ENCODE results near the gene KLHL41. TPM values are rescaled to one million over a fixed set of nuclear protein-coding genes. Genes with fewer than 3 reads are reported as not detected.

The KLHL41 gene
- total and polyA plus RNA-seq, 8 donors, result 0.37 to 3.7 (median 1.5) TPM; not detected in 4

GRCh38 chr2:169520896-169521295 is 11.4 kb downstream of the KLHL41 start:
- H3K9me3 ChIP-seq, result no peaks in the 10 kb centered on the region
- no peaks in the 10 kb centered on the region for H3K27me3 ChIP-seq
- no peak overlapping the region for H3K4me3 ChIP-seq
- intact Hi-C loops (cut with DNase I; ENCODE audit: low total_unique reads), result no loop called here
- H3K36me3 ChIP-seq, result peaks cover 0 to 19% (median 10%) of the 10 kb centered on the region in 4 donors
- no peak overlapping the region for H3K27ac ChIP-seq
- H3K4me1 ChIP-seq, result no peaks in the 10 kb centered on the region
- DNase-seq, result no peak
- no peak for TF ChIP-seq EP300 (IDR thresholded peaks at IDR 0.05)
- no peak for TF ChIP-seq POLR2AphosphoS5 (IDR thresholded peaks at IDR 0.05)
- TF ChIP-seq POLR2A (IDR thresholded peaks at IDR 0.05), result no peak
- TF ChIP-seq CTCF (IDR thresholded peaks at IDR 0.05), result no peak

DNA sequence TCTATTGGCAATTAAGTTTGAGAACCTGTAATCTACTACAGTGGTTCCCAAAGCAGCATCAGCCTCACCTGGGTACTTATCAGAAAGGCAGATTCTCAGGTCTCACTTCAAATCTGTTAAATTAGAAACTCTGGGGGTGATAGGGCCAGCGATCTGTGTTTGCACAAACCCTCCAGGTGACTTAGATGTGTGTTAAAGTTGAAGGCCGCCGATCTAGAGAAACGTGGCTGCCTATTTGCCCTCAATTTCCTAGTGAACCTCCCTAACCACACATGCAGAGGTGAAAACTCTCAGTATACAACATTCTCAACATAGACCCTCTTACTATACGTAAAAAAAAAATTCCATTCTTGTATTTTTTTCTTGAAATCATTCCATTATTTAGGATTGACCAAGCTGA is 14.2 kb downstream of the KLHL41 start:
- H3K4me1 ChIP-seq, result no peaks in the 10 kb centered on the region
- WGBS, 5 donors, result 41 to 73% (median 54%) methylated on average over 5 of the region's 5 CpGs

GRCh38 chr2:169525434-169525833 is 15.9 kb downstream of the KLHL41 start:
- 66 to 82% (median 72%) methylated on average over 2 of the region's 2 CpGs for WGBS, 5 donors
- TF ChIP-seq CTCF (IDR thresholded peaks at IDR 0.05), result no peak
- TF ChIP-seq EP300 (IDR thresholded peaks at IDR 0.05), result no peak
- no peak for TF ChIP-seq POLR2A (IDR thresholded peaks at IDR 0.05)
- Histone ChIP-seq H3K4me3 (no peak overlapping the region), H3K27me3 (no peaks in the 10 kb centered on the region), H3K36me3 (peaks cover 3 to 39% (median 26%) of the 10 kb centered on the region in 4 donors), H3K9me3 (no peaks in the 10 kb centered on the region), H3K27ac (no peak overlapping the region), H3K4me1 (no peaks in the 10 kb centered on the region)
- intact Hi-C loops (cut with DNase I; ENCODE audit: low total_unique reads), result no loop called here
- no peak for DNase-seq

More for the DNA sequence above, 14.2 kb downstream of the KLHL41 start:
- Histone ChIP-seq H3K4me3 (no peak overlapping the region), H3K36me3 (peaks cover 0 to 25% (median 13%) of the 10 kb centered on the region in 4 donors), H3K27ac (no peak overlapping the region), H3K9me3 (no peaks in the 10 kb centered on the region), H3K27me3 (no peaks in the 10 kb centered on the region)
- peak in 1 of 2 donors; percentile 5 for DNase-seq
- intact Hi-C loops (cut with DNase I; ENCODE audit: low total_unique reads), result no loop called here
- no peak for TF ChIP-seq CTCF (IDR thresholded peaks at IDR 0.05)
- no peak for TF ChIP-seq EP300 (IDR thresholded peaks at IDR 0.05)
- TF ChIP-seq POLR2A (IDR thresholded peaks at IDR 0.05), result no peak

- DNase-seq, result no peak
- H3K4me3 ChIP-seq, result no peak overlapping the region
- H3K36me3 ChIP-seq, result peaks cover 3 to 44% (median 26%) of the 10 kb centered on the region in 4 donors
- H3K27me3 ChIP-seq, result no peaks in the 10 kb centered on the region
- no peaks in the 10 kb centered on the region for H3K4me1 ChIP-seq
- intact Hi-C loops (cut with DNase I; ENCODE audit: low total_unique reads), result no loop called here
- no peak overlapping the region for H3K27ac ChIP-seq
- no peak for TF ChIP-seq POLR2A (IDR thresholded peaks at IDR 0.05)
- TF ChIP-seq EP300 (IDR thresholded peaks at IDR 0.05), result no peak
- no peak for TF ChIP-seq POLR2AphosphoS5 (IDR thresholded peaks at IDR 0.05)
- no peak for TF ChIP-seq CTCF (IDR thresholded peaks at IDR 0.05)
- no peaks in the 10 kb centered on the region for H3K9me3 ChIP-seq
Measured at GRCh38 chr2:169526451-169526850, 16.9 kb downstream of the KLHL41 start.

Data from stomach (tissue), 9 donors.